ENCODE measurements around the gene SARDH. TPM values are rescaled to one million over a fixed set of nuclear protein-coding genes. Genes with fewer than 3 reads are reported as not detected.

SARDH gene
- total and polyA plus RNA-seq, 3 experiments from 2014 or later, result 1.3 to 2.0 (median 1.8) TPM

DNA sequence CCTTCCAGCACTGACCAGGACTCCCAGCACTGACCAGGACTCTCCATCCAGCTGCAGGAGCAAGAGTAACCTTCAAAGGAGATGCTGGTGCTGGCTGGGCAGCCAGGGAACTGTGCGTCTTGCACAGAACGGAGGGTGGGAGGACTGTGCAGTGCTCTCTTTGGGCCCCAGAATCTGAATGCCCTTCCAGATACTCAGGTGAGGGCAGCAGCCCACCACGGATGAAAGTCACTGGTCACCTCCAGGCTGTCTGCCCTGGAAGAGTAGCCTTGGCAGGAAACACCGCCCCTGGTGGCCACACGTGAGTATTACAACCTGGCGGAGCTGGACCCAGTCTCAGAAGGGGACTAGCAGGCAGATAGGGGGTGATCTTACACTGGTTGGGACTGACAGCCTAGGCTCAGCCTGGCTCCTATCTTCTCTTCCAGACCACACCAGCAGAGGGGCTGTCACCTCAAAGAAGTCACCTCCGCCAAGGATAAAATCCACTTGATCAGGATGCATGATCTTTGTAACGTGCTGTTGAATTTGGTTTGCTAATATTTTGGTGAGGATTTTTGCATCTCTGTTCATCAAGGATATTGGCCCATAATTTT lies 4.8 kb upstream of the SARDH start:
- ChIA-PET CTCF (interaction anchor here (0.6 to 2.0 kb wide), 14 partner anchors 10 to 251 kb away, joined by 3 to 12 read pairs (median 3); no protein-coding TSS in a partner anchor), POLR2A (no interaction called here)
- H3K27ac Mint-ChIP-seq, result peak overlapping the region in 1 of 8 donors; percentile 26
- H3K36me3 Mint-ChIP-seq, result no peaks in the 10 kb centered on the region
- H3K27me3 Mint-ChIP-seq, result peaks cover 4 to 28% of the 10 kb centered on the region in 2 donors
- Histone ChIP-seq H3K4me3 (ENCODE audit: low read length) (no peak overlapping the region), H3K27ac (ENCODE audit: low read depth, low read length) (no peak overlapping the region), H3K9me3 (ENCODE audit: low read length) (no peaks in the 10 kb centered on the region), H3K27me3 (ENCODE audit: insufficient read depth, low read length, poor library complexity, severe bottlenecking) (no peaks in the 10 kb centered on the region), H3K4me1 (ENCODE audit: insufficient read depth, low read length) (peaks cover 11% of the 10 kb centered on the region), H3K36me3 (ENCODE audit: insufficient read depth, low read length) (no peaks in the 10 kb centered on the region)
- peaks cover 0 to 12% (median 4%) of the 10 kb centered on the region in 3 donors for H3K4me1 Mint-ChIP-seq
- peak; percentile 45 to 78 (median 63) for DNase-seq
- H3K9me3 Mint-ChIP-seq, result no peaks in the 10 kb centered on the region
- H3K4me3 Mint-ChIP-seq, result no peak overlapping the region

DNA sequence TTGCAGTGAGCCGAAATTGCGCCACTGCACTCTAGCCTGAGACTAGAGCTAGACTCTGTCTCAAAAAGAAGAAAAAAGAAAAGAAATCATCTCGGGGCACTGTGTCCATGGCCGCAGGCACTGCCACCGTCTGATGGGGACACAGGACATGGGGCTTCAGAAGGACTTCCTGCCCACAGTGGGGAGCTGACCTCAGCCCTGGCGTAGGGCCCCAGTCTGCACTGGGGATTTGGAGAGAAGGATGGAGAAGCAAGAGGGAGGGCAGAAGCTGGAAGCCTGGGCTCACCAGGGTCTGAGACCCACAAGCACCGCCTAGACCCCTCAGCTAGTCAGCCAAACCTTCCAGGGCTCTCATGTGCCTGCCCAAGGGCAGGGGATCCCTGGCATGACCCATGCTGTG lies 4.1 kb upstream of the SARDH start:
- Mint-ChIP-seq H3K4me1 (peaks cover 0 to 14% (median 4%) of the 10 kb centered on the region in 3 donors), H3K27me3 (peaks cover 2 to 21% of the 10 kb centered on the region in 2 donors), H3K4me3 (no peak overlapping the region), H3K36me3 (no peaks in the 10 kb centered on the region), H3K27ac (no peak overlapping the region), H3K9me3 (no peaks in the 10 kb centered on the region)
- Histone ChIP-seq H3K4me1 (ENCODE audit: insufficient read depth, low read length) (peaks cover 15% of the 10 kb centered on the region), H3K27me3 (ENCODE audit: insufficient read depth, low read length, poor library complexity, severe bottlenecking) (no peaks in the 10 kb centered on the region), H3K9me3 (ENCODE audit: low read length) (no peaks in the 10 kb centered on the region), H3K4me3 (ENCODE audit: low read length) (no peak overlapping the region), H3K27ac (ENCODE audit: low read depth, low read length) (no peak overlapping the region), H3K36me3 (ENCODE audit: insufficient read depth, low read length) (no peaks in the 10 kb centered on the region)
- ChIA-PET POLR2A (no interaction called here), CTCF (interaction anchor here (0.6 to 2.0 kb wide), 10 partner anchors 10 to 251 kb away, joined by 3 to 12 read pairs (median 4); no protein-coding TSS in a partner anchor)
- DNase-seq, result no peak

DNA sequence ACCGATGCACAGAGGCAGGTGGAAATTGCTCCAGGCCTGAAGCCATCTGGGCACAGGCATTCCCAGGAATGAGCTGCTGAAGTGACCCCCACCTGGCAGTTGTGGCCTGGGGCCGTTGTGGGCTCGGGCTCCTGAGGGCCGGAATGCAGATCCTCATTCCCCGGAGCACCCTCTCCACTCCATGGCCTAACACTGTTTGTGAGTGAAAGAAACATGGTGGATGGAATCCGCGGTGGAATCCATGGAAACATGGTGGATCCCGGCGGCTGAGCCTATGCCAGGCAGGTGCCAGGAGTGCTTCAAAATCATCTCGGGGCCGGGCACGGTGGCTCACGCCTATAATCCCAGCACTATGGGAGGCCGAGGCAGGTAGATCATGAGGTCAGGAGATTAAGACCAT lies 3.6 kb upstream of the SARDH start:
- Histone ChIP-seq H3K4me1 (ENCODE audit: insufficient read depth, low read length) (peaks cover 15% of the 10 kb centered on the region), H3K27me3 (ENCODE audit: insufficient read depth, low read length, poor library complexity, severe bottlenecking) (no peaks in the 10 kb centered on the region), H3K4me3 (ENCODE audit: low read length) (no peak overlapping the region), H3K9me3 (ENCODE audit: low read length) (no peaks in the 10 kb centered on the region), H3K27ac (ENCODE audit: low read depth, low read length) (no peak overlapping the region), H3K36me3 (ENCODE audit: insufficient read depth, low read length) (no peaks in the 10 kb centered on the region)
- Mint-ChIP-seq H3K9me3 (no peaks in the 10 kb centered on the region), H3K4me1 (peaks cover 0 to 14% (median 4%) of the 10 kb centered on the region in 3 donors), H3K36me3 (no peaks in the 10 kb centered on the region), H3K4me3 (no peak overlapping the region), H3K27me3 (peaks cover 2 to 18% of the 10 kb centered on the region in 2 donors), H3K27ac (peak overlapping the region in 1 of 8 donors; percentile 57)
- DNase-seq, result no peak
- ChIA-PET CTCF (interaction anchor here (1.1 to 2.0 kb wide), 5 partner anchors 9 to 252 kb away, joined by 3 to 12 read pairs (median 6); no protein-coding TSS in a partner anchor), POLR2A (no interaction called here)

DNA sequence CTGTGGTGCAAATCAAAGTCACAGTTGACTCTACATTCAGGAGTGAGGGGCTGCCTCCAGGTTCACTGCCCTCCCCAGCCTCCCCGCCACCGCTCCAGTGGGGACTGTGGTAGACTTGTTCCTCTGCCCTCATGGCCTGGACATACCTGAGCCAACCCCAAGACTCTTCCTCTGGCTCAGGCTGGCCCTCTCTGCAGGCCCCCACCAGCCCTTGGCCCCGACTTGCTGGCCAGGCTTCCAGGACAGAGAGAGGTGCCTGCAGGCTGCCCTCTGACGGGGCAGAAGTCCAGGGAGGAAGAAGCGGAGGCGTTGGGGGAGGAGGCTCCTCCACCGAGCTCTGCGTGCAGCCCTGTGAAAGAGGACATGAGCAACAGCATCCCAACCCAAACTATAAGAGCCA lies 2.8 kb upstream of the SARDH start:
- Histone ChIP-seq H3K9me3 (ENCODE audit: low read length) (no peaks in the 10 kb centered on the region), H3K4me1 (ENCODE audit: insufficient read depth, low read length) (peaks cover 15% of the 10 kb centered on the region), H3K27me3 (ENCODE audit: insufficient read depth, low read length, poor library complexity, severe bottlenecking) (no peaks in the 10 kb centered on the region), H3K4me3 (ENCODE audit: low read length) (no peak overlapping the region), H3K27ac (ENCODE audit: low read depth, low read length) (no peak overlapping the region), H3K36me3 (ENCODE audit: insufficient read depth, low read length) (no peaks in the 10 kb centered on the region)
- H3K27ac Mint-ChIP-seq, result no peak overlapping the region
- ChIA-PET CTCF (no interaction called here), POLR2A (no interaction called here)
- peaks cover 0 to 14% (median 4%) of the 10 kb centered on the region in 3 donors for H3K4me1 Mint-ChIP-seq
- no peaks in the 10 kb centered on the region for H3K36me3 Mint-ChIP-seq
- H3K4me3 Mint-ChIP-seq, result no peak overlapping the region
- no peaks in the 10 kb centered on the region for H3K9me3 Mint-ChIP-seq
- peaks cover 0 to 10% of the 10 kb centered on the region in 2 donors for H3K27me3 Mint-ChIP-seq
- DNase-seq, result no peak

DNA sequence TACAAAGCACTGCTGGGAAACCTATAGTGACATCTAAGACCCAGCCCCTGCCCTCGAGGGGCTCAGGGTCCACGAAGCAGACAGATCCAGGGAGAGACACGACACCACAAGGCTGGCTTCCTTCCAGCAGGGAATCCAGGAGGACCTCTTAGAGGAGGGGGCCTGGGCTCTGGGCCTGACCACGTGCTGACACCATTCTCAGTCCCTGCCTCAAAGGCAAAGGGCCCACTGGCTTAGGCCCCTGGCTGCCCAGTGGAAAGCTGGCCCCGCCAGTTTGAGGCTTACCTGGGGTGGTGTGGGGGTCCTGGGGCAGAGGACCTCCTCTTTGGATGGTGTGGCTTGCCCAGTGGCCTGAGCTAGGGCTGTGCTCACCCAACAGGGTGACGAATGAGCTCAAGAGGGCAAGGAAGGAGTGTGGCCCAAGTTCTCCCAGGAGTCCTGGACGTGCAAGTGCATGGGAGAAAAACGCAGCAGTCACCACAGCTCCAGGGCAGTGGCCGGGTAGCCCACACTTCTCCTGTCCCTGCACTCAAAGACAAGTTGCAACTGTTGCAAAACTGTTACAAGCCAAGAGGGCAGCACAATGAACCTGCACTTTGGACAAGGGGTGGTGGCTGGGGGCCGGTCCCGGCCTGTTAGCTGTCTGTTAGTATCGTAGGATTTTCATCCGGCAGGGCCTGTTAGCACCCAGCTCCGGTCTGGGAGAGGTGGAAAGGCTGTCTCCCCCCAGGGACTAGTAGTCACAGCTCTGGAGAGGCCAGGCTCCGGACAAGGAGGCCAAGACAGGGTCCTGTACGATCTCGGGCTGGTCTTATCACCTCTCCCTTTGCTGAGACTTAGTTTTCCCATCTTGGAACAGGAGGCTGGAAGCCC lies 1.5 kb upstream of the SARDH start:
- DNase-seq, result no peak
- Mint-ChIP-seq H3K36me3 (no peaks in the 10 kb centered on the region), H3K27ac (no peak overlapping the region), H3K4me1 (peaks cover 0 to 14% (median 6%) of the 10 kb centered on the region in 3 donors), H3K9me3 (no peaks in the 10 kb centered on the region), H3K27me3 (peaks cover 0 to 6% of the 10 kb centered on the region in 2 donors), H3K4me3 (peak overlapping the region in 1 of 7 donors; percentile 64)
- ChIA-PET CTCF (interaction anchor here (0.7 to 1.3 kb wide), 2 partner anchors 13 to 56 kb away, joined by 3 read pairs; no protein-coding TSS in a partner anchor), POLR2A (no interaction called here)
- no peak overlapping the region for H3K27ac ChIP-seq (ENCODE audit: low read depth, low read length)
- H3K4me3 ChIP-seq (ENCODE audit: low read length), result no peak overlapping the region
- H3K36me3 ChIP-seq (ENCODE audit: insufficient read depth, low read length), result no peaks in the 10 kb centered on the region
- H3K27me3 ChIP-seq (ENCODE audit: insufficient read depth, low read length, poor library complexity, severe bottlenecking), result no peaks in the 10 kb centered on the region
- no peaks in the 10 kb centered on the region for H3K9me3 ChIP-seq (ENCODE audit: low read length)
- H3K4me1 ChIP-seq (ENCODE audit: insufficient read depth, low read length), result peaks cover 15% of the 10 kb centered on the region

DNA sequence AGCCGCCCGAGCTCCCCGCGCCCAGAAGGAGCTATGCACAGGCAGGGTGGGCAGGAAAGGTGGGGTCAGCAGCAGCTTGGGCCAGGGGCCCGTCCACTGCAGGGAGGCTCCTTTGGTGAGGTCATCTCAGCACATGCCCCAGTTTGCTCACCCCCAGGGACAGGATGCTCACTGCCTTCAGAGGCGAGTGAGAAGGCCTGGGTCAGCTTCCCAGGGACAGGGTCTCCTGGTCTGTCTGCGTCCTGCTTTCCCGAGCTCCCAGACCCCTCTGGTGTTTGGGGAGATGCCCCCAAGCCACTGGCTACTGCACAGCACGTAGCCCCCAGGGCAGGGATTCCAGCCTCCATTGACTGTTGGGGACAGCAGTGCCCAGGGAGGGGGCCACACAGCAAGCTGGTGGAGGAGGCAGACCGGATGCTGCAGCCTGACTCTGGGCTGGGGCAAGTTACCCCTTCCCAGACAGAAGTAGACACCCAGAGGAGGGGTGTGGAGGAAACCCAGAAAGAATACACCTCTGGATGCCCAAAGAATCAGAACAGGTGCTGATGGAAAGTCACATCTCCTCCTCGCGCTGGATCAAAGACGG lies 581 bp upstream of the SARDH start:
- H3K4me1 ChIP-seq (ENCODE audit: insufficient read depth, low read length), result peaks cover 15% of the 10 kb centered on the region
- no peaks in the 10 kb centered on the region for H3K36me3 ChIP-seq (ENCODE audit: insufficient read depth, low read length)
- no peaks in the 10 kb centered on the region for H3K27me3 ChIP-seq (ENCODE audit: insufficient read depth, low read length, poor library complexity, severe bottlenecking)
- Mint-ChIP-seq H3K4me1 (peaks cover 0 to 14% (median 6%) of the 10 kb centered on the region in 3 donors), H3K27ac (peak overlapping the region in 3 of 8 donors; percentile 26 to 51 (median 36)), H3K9me3 (no peaks in the 10 kb centered on the region), H3K27me3 (no peaks in the 10 kb centered on the region), H3K4me3 (peak overlapping the region in 6 of 7 donors; percentile 53 to 83 (median 62)), H3K36me3 (no peaks in the 10 kb centered on the region)
- H3K27ac ChIP-seq (ENCODE audit: low read depth, low read length), result no peak overlapping the region
- peak in 1 of 5 donors; percentile 6 for DNase-seq
- H3K4me3 ChIP-seq (ENCODE audit: low read length), result peak overlapping the region; percentile 39
- CTCF ChIA-PET, result interaction anchor here (1.3 kb wide), 1 partner anchor 55 kb away, joined by 3 read pairs; no protein-coding TSS in a partner anchor
- H3K9me3 ChIP-seq (ENCODE audit: low read length), result no peaks in the 10 kb centered on the region
- POLR2A ChIA-PET, result no interaction called here

DNA sequence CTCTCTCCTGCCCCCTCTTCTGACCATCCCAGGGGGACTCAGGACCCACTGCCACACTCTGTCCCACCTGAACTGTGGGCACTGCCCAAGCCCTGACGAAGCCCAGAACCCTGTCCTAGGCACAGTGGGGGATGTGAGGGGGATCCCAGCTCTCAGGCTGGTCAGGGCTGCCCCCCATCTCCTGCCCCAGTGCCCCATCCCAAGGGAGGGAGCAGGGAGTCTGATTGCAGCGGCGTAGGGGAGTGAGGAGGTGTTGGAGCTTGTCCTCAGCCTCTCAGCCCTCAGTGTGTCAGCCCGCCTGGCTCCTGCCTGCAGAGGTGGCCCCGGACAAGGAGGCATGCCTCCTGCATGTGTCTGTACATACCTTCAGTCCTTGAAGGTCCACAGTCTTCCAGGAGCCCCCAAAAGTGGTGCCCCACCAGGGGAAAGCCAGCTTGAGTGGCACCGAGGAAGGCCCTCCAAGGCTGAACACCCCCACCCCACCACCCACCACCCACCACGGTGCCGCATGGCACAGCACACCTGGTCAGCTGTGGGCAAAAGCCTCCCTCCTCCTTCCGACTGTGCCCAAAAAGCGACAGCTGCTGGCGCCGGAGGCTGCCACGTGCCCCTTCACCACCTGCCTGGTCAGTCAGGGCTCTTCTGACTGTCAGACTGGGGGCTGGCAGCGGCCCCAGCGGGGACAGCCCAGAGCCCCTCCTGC lies 930 bp downstream of the SARDH start:
- no peaks in the 10 kb centered on the region for H3K36me3 ChIP-seq (ENCODE audit: insufficient read depth, low read length)
- no peak overlapping the region for H3K27ac ChIP-seq (ENCODE audit: low read depth, low read length)
- Mint-ChIP-seq H3K36me3 (no peaks in the 10 kb centered on the region), H3K4me1 (peaks cover 0 to 14% (median 6%) of the 10 kb centered on the region in 3 donors), H3K27ac (peak overlapping the region in 1 of 8 donors; percentile 63), H3K4me3 (peak overlapping the region in 3 of 7 donors; percentile 23 to 58 (median 41)), H3K27me3 (peaks cover 0 to 2% of the 10 kb centered on the region in 2 donors), H3K9me3 (no peaks in the 10 kb centered on the region)
- H3K4me1 ChIP-seq (ENCODE audit: insufficient read depth, low read length), result peaks cover 15% of the 10 kb centered on the region
- H3K9me3 ChIP-seq (ENCODE audit: low read length), result no peaks in the 10 kb centered on the region
- no peak for DNase-seq
- no peak overlapping the region for H3K4me3 ChIP-seq (ENCODE audit: low read length)
- ChIA-PET POLR2A (no interaction called here), CTCF (interaction anchor here (0.7 kb wide), 1 partner anchor 90 kb away, joined by 3 read pairs; no protein-coding TSS in a partner anchor)
- no peaks in the 10 kb centered on the region for H3K27me3 ChIP-seq (ENCODE audit: insufficient read depth, low read length, poor library complexity, severe bottlenecking)
